ENCODE results near the gene TSFM.

TSFM gene

GRCh38 chr12:57735198-57735855 lies 47.3 kb upstream of the TSFM start:
- Histone ChIP-seq H3K4me3 (replicated peaks; ENCODE audit: insufficient read depth, low read length) (no peak overlapping the region), H3K27ac (replicated peaks) (no peak overlapping the region), H3K27me3 (ENCODE audit: insufficient read depth, poor library complexity, severe bottlenecking) (no peaks in the 10 kb centered on the region)
- DNase-seq (ENCODE audit: low read depth in 1 of 2, low spot score in 1 of 2): no peak
- no peak for TF ChIP-seq POLR2AphosphoS5 (IDR thresholded peaks at IDR 0.05; ENCODE audit: low read depth)
- TF ChIP-seq GABPA (IDR thresholded peaks at IDR 0.05; ENCODE audit: low read depth): no peak
- TF ChIP-seq, protein P1, sequence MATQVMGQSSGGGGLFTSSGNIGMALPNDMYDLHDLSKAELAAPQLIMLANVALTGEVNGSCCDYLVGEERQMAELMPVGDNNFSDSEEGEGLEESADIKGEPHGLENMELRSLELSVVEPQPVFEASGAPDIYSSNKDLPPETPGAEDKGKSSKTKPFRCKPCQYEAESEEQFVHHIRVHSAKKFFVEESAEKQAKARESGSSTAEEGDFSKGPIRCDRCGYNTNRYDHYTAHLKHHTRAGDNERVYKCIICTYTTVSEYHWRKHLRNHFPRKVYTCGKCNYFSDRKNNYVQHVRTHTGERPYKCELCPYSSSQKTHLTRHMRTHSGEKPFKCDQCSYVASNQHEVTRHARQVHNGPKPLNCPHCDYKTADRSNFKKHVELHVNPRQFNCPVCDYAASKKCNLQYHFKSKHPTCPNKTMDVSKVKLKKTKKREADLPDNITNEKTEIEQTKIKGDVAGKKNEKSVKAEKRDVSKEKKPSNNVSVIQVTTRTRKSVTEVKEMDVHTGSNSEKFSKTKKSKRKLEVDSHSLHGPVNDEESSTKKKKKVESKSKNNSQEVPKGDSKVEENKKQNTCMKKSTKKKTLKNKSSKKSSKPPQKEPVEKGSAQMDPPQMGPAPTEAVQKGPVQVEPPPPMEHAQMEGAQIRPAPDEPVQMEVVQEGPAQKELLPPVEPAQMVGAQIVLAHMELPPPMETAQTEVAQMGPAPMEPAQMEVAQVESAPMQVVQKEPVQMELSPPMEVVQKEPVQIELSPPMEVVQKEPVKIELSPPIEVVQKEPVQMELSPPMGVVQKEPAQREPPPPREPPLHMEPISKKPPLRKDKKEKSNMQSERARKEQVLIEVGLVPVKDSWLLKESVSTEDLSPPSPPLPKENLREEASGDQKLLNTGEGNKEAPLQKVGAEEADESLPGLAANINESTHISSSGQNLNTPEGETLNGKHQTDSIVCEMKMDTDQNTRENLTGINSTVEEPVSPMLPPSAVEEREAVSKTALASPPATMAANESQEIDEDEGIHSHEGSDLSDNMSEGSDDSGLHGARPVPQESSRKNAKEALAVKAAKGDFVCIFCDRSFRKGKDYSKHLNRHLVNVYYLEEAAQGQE (IDR thresholded peaks at IDR 0.05; ENCODE audit: insufficient replicate concordance, low read depth): no peak
- no peak for TF ChIP-seq SPI1 (IDR thresholded peaks at IDR 0.05; ENCODE audit: borderline replicate concordance, low read depth)
- no peak for TF ChIP-seq CTCF (IDR thresholded peaks at IDR 0.05; ENCODE audit: insufficient read depth, low read length)

GRCh38 chr12:57735952-57736740 lies 46.4 kb upstream of the TSFM start:
- H3K27ac ChIP-seq (replicated peaks): no peak overlapping the region
- TF ChIP-seq GABPA (IDR thresholded peaks at IDR 0.05; ENCODE audit: low read depth): no peak
- TF ChIP-seq SPI1 (IDR thresholded peaks at IDR 0.05; ENCODE audit: borderline replicate concordance, low read depth): no peak
- TF ChIP-seq POLR2AphosphoS5 (IDR thresholded peaks at IDR 0.05; ENCODE audit: low read depth): no peak
- no peak for TF ChIP-seq CTCF (IDR thresholded peaks at IDR 0.05; ENCODE audit: insufficient read depth, low read length)
- TF ChIP-seq, protein P1 (IDR thresholded peaks at IDR 0.05; ENCODE audit: insufficient replicate concordance, low read depth): no peak
- DNase-seq (ENCODE audit: low read depth in 1 of 2, low spot score in 1 of 2): no peak
- no peaks in the 10 kb centered on the region for H3K27me3 ChIP-seq (ENCODE audit: insufficient read depth, poor library complexity, severe bottlenecking)
- no peak overlapping the region for H3K4me3 ChIP-seq (replicated peaks; ENCODE audit: insufficient read depth, low read length)

- Histone ChIP-seq H3K27ac (replicated peaks) (no peak overlapping the region), H3K27me3 (ENCODE audit: insufficient read depth, poor library complexity, severe bottlenecking) (no peaks in the 10 kb centered on the region), H3K4me3 (replicated peaks; ENCODE audit: insufficient read depth, low read length) (no peak overlapping the region)
- TF ChIP-seq GABPA (IDR thresholded peaks at IDR 0.05; ENCODE audit: low read depth): no peak
- no peak for DNase-seq (ENCODE audit: low read depth in 1 of 2, low spot score in 1 of 2)
Measured at GRCh38 chr12:57736741-57737466, 45.7 kb upstream of the TSFM start.
